ENCODE data around the gene CYP26A1.

- TF ChIP-seq EZH2 (IDR thresholded peaks at IDR 0.05; ENCODE audit: insufficient read depth, low read length) = peak; percentile 91
- TF ChIP-seq CTCF (IDR thresholded peaks at IDR 0.05; ENCODE audit: insufficient read depth, low read depth, low read length) = no peak
Measured at GRCh38 chr10:93072713-93073538, 767 bp upstream of the CYP26A1 start.

Data from astrocyte (in vitro differentiated cells and primary cell).